VCaP (cell line): Measurements from ENCODE around the gene HSD3B2.
"Not testable (repeated sequence)": the region's sequence is repeated elsewhere in the genome, so short reads cannot be mapped to it uniquely, and the experiment has no call there.

ENCODE experiments used
- H3K27ac ChIP-seq: fragments of 450-650 bp; 2 replicates; pipeline ENCODE4 v1.5.1; 2017
- TF ChIP-seq, protein P1 (sequence below): fragments of 450-650 bp; conservative IDR thresholded peaks from 2 replicates; pipeline ENCODE4 v1.5.1; 2017; ENCODE audit warnings: mild to moderate bottlenecking, moderate library complexity

HSD3B2 gene

DNA sequence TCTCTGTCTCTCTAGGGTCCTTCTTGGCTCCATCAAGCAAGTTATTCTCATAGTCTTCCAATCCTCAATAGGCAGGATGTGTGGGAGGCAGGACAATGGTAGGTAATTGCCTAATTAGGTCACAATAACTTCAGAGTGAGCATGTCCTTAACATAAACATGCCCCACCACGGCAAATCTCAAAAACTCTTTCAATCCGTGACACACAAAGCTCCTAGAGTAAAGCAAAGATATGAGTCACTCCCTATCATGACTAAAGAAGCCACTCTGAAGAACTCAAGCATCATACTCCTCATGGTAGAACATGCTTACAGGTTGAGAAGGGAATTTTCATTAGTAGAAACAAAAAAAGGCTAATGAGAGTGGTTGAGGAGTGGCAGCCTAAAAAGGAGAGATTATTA is 41.5 kb upstream of the HSD3B2 start:
- TF ChIP-seq, protein P1, sequence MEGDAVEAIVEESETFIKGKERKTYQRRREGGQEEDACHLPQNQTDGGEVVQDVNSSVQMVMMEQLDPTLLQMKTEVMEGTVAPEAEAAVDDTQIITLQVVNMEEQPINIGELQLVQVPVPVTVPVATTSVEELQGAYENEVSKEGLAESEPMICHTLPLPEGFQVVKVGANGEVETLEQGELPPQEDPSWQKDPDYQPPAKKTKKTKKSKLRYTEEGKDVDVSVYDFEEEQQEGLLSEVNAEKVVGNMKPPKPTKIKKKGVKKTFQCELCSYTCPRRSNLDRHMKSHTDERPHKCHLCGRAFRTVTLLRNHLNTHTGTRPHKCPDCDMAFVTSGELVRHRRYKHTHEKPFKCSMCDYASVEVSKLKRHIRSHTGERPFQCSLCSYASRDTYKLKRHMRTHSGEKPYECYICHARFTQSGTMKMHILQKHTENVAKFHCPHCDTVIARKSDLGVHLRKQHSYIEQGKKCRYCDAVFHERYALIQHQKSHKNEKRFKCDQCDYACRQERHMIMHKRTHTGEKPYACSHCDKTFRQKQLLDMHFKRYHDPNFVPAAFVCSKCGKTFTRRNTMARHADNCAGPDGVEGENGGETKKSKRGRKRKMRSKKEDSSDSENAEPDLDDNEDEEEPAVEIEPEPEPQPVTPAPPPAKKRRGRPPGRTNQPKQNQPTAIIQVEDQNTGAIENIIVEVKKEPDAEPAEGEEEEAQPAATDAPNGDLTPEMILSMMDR = no peak
- H3K27ac ChIP-seq = peak overlapping the region; percentile 54; the same call in 1 of the 2 replicates

DNA sequence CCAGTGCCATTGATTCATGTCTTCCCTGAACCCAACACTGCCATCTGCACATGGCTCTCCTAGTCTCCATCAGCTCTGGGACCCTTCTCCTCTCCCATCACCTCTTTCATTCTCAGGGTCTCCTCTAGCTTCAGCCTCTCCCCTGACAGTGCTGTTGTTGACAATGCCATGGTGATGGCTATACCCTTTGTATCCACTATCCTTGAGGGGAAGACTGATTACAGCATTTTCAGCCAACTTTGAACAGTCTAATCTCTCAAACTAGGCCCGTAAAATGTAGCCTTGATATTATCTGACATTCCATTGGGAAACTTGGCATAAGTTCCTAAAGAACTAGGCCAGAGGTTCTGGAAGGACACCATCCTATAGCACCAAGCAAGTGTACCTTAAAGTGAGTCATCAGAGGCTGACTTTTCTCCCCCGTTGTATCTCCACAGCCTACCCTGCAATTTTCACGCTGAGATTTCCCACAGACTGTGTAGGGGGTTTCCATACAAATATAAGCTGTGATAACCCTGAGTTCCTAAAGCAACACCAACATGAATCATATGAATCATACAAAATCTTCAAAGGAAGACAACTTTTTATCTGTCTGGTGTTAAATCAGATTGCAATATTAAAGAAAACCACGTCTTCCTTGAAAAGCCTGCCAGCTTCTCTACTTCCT is 40.6 kb upstream of the HSD3B2 start:
- H3K27ac ChIP-seq = peak overlapping the region; percentile 54
- TF ChIP-seq, protein P1 = no peak

- H3K27ac ChIP-seq = peak overlapping the region; percentile 54; the same call in 1 of the 2 replicates
- TF ChIP-seq, protein P1 = no peak
Measured at GRCh38 chr1:119375366-119375765, 39.6 kb upstream of the HSD3B2 start.

DNA sequence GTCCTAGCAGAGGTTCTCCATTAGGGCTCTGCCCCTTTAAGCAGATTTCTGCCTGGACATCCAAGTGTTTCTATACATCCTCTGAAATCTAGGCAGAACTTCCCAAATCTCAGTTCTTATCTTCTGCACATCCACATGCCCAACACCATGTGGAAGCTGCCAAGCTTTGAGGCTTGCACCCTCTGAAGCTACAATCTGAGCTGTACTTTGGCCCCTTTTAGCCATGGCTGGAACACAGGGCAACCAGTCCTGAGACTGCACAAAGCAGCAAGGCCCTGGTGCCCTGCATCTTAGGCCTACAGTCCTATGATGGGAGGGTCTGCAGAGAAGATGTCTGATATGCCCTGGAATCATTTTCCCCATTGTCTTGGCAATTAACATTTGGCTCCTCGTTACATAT is 38.4 kb upstream of the HSD3B2 start:
- TF ChIP-seq, protein P1 = no peak
- no peak overlapping the region for H3K27ac ChIP-seq

- H3K27ac ChIP-seq = not testable (repeated sequence)
Measured at GRCh38 chr1:119377594-119377993, 37.4 kb upstream of the HSD3B2 start.

DNA sequence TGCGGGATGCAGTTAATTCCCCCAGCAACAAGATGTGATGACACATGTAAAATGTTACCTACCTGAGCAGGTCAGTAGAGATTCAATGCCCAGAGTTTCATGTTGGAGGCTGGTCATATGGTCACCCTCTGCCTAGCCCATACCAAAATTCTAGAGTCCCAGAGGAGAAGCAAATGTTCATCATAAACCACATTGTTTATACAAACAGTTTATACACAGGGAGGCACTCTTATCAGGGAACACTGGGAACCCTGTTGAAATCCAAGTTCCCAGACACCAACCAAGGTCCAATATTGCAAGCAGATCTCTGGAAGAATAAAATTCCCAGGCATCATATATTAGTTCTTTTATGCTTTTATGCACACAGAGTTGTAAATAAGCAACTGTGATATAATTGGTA is 35.8 kb upstream of the HSD3B2 start:
- TF ChIP-seq, protein P1 = no peak
- no peak overlapping the region for H3K27ac ChIP-seq

- TF ChIP-seq, protein P1 = no peak
- no peak overlapping the region for H3K27ac ChIP-seq
Measured at GRCh38 chr1:119380304-119380703, 34.6 kb upstream of the HSD3B2 start.

DNA sequence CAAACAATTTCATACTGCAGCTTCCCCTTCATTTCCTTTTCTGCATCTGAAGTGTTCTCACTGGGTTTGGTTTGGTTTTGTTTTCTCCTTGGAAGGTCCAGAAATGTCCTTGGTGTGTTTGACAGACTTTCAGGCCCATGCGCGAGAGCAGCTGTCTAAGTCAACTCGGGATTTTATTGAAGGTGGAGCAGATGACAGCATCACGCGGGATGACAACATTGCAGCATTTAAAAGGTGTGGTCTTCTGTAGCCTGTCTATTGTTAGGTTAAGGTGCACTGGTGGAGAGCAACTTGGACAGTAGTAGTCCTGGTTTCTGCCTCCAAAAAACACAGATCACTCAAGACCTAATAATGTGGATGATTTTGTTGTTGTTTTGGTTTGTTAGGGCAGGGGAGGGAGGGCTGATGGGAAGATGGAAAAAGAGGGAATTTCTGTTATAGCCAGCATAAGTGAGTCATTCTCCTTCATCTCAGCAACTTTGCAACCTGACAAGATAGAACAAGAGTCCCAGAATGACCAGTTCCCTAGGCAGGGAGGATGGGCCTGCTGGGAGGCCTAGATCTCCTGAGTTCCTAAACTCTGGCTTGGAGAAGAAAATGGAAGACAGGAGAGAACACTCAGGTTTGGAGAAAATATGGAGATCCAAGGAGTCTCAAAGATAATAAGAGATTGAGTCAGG is 33.8 kb upstream of the HSD3B2 start:
- no peak overlapping the region for H3K27ac ChIP-seq
- TF ChIP-seq, protein P1 = no peak
